ENCODE data around the gene ICAM4. TPM values are rescaled to one million over a fixed set of nuclear protein-coding genes. Genes with fewer than 3 reads are reported as not detected.

Gene ICAM4
- total RNA-seq, 4 donors from 2014 or later, result 0.82 to 7.5 (median 2.0) TPM

- TF ChIP-seq CTCF (IDR thresholded peaks at IDR 0.05), result no peak
- no peak for DNase-seq (ENCODE audit: low spot score)
- no peak for ATAC-seq (ENCODE audit: low FRiP score)
Measured at GRCh38 chr19:10290876-10291553, 4.3 kb downstream of the ICAM4 start.

- ATAC-seq (ENCODE audit: low FRiP score), result no peak
- TF ChIP-seq CTCF (IDR thresholded peaks at IDR 0.05), result no peak
- no peak for DNase-seq (ENCODE audit: low spot score)
Measured at GRCh38 chr19:10291554-10292205, 4.9 kb downstream of the ICAM4 start.

- no peak for TF ChIP-seq CTCF (IDR thresholded peaks at IDR 0.05)
- ATAC-seq (ENCODE audit: low FRiP score) (peak; percentile 58), DNase-seq (ENCODE audit: low spot score) (peak; percentile 66)
Measured at GRCh38 chr19:10292206-10292788, 5.5 kb downstream of the ICAM4 start.

DNA sequence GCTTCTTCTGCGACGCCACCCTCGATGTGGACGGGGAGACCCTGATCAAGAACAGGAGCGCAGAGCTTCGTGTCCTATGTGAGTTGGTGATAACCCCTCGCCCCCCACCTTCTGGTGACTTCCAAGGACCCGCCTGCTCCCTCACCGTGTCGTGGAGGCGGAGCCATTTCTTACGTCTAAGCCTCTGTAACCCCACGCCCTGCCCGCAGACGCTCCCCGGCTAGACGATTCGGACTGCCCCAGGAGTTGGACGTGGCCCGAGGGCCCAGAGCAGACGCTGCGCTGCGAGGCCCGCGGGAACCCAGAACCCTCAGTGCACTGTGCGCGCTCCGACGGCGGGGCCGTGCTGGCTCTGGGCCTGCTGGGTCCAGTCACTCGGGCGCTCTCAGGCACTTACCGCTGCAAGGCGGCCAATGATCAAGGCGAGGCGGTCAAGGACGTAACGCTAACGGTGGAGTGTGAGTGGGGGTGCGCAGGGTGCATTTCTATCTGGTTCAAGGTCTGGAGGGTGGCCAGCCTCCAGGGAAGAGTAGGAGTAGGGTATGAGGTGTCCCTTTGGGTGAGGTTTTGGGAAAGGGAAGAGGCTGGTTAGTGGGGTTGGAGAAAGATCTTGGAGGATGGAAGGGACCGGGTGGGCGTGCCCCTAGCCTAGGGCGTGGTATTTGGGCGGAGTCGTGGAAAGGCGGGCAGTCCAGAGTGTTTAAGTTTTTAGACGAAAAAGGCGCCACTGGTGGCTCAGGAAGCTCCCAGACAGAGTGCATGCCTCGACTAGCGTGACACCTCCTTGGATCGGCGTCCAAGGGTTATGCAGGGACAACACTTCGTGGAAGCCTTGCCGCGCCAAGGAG lies 6.3 kb downstream of the ICAM4 start:
- DNase-seq (ENCODE audit: low spot score), result no peak
- no peak for TF ChIP-seq CTCF (IDR thresholded peaks at IDR 0.05)

DNA sequence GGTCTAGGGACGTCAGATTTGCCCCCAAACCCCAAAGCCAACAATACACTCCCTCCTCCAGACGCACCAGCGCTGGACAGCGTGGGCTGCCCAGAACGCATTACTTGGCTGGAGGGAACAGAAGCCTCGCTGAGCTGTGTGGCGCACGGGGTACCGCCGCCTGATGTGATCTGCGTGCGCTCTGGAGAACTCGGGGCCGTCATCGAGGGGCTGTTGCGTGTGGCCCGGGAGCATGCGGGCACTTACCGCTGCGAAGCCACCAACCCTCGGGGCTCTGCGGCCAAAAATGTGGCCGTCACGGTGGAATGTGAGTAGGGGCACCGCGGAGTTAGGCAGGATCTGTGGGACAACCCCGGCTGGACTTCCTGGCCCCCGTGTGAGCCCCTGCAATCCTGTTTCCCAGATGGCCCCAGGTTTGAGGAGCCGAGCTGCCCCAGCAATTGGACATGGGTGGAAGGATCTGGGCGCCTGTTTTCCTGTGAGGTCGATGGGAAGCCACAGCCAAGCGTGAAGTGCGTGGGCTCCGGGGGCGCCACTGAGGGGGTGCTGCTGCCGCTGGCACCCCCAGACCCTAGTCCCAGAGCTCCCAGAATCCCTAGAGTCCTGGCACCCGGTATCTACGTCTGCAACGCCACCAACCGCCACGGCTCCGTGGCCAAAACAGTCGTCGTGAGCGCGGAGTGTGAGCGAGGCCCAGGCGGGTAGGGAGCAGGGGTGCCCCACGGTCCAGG lies 7.0 kb downstream of the ICAM4 start:
- DNase-seq (ENCODE audit: low spot score), result no peak
- ATAC-seq (ENCODE audit: low FRiP score), result no peak
- TF ChIP-seq CTCF (IDR thresholded peaks at IDR 0.05), result no peak

More for the DNA sequence above, 6.3 kb downstream of the ICAM4 start:
- ATAC-seq (ENCODE audit: low FRiP score), result no peak

GRCh38 chr19:10294368-10294697 lies 7.6 kb downstream of the ICAM4 start:
- DNase-seq (ENCODE audit: low spot score) (no peak), ATAC-seq (ENCODE audit: low FRiP score) (no peak)
- no peak for TF ChIP-seq CTCF (IDR thresholded peaks at IDR 0.05)
